Measurements from ENCODE around the gene RILP.

GRCh38 chr17:1644493-1645206 is 5.0 kb downstream of the RILP start:
- TF ChIP-seq EZH2phosphoT487 (IDR thresholded peaks at IDR 0.05; ENCODE audit: low read depth) (no peak), CTCF (IDR thresholded peaks at IDR 0.05; ENCODE audit: low read depth, low read length) (no peak)
